ENCODE data around the gene STRIP2. TPM values are rescaled to one million over a fixed set of nuclear protein-coding genes. Genes with fewer than 3 reads are reported as not detected.
"Not testable (repeated sequence)": the region's sequence is repeated elsewhere in the genome, so short reads cannot be mapped to it uniquely, and the experiment has no call there.

Gene STRIP2
- polyA plus RNA-seq, 1 donor (not counting 4 experiments of a cell fraction or from before 2014, with no cell fraction given), result 12.5 TPM

GRCh38 chr7:129405527-129405926, 28.7 kb upstream of the STRIP2 start:
- dilution Hi-C loops (cut with MboI; ENCODE audit: extremely low pct_ligation_motif_present, low sequenced_read_pairs), result no loop called here
- H3K27ac ChIP-seq (ENCODE audit: control insufficient read depth, insufficient read depth, low read length), result no peak overlapping the region
- H3K4me3 ChIP-seq (ENCODE audit: control insufficient read depth in 2 of 3, extremely low read depth in 1 of 3, insufficient read depth in 2 of 3, low read depth in 1 of 3, low read length in 3 of 3), result no peak overlapping the region
- no peaks in the 10 kb centered on the region for H3K27me3 ChIP-seq (ENCODE audit: control insufficient read depth, extremely low read depth, insufficient read depth, low read length)
- no peaks in the 10 kb centered on the region for H4K20me1 ChIP-seq (ENCODE audit: control insufficient read depth, extremely low read depth, insufficient read depth, low read length)
- no peak overlapping the region for H2AFZ ChIP-seq (ENCODE audit: control insufficient read depth, low read length)
- no peak for FAIRE-seq
- no peaks in the 10 kb centered on the region for H3K4me1 ChIP-seq (ENCODE audit: control insufficient read depth, extremely low read depth, insufficient read depth, low read length)
- no peaks in the 10 kb centered on the region for H3K9me1 ChIP-seq (ENCODE audit: control insufficient read depth, extremely low read depth, insufficient read depth, low read length)
- H3K4me2 ChIP-seq (ENCODE audit: control insufficient read depth, extremely low read depth, insufficient read depth, low read depth, low read length), result no peak overlapping the region
- no peaks in the 10 kb centered on the region for H3K9me3 ChIP-seq (ENCODE audit: control insufficient read depth, low read depth, low read length)
- no peak for TF ChIP-seq CTCF (optimal IDR thresholded peaks at IDR 0.05 in 1 of 3, IDR thresholded peaks at IDR 0.05 in 1 of 3, conservative IDR thresholded peaks at IDR 0.05 in 1 of 3; ENCODE audit: extremely low read depth in 1 of 3, insufficient read depth in 2 of 3, low read length in 3 of 3)
- no peak for TF ChIP-seq EZH2 (IDR thresholded peaks at IDR 0.05; ENCODE audit: low read length)
- no peak overlapping the region for H3K9ac ChIP-seq (ENCODE audit: control insufficient read depth, extremely low read depth, insufficient read depth, low read length)
- peaks cover 3% of the 10 kb centered on the region in 2 experiments for H3K36me3 ChIP-seq (ENCODE audit: control insufficient read depth in 2 of 2, extremely low read depth in 1 of 2, insufficient read depth in 2 of 2, low read length in 2 of 2)
- no peak for DNase-seq (ENCODE audit: low read depth, low spot score)
- no peaks in the 10 kb centered on the region for H3K79me2 ChIP-seq (ENCODE audit: control insufficient read depth, insufficient read depth, low read length)

- H3K79me2 ChIP-seq (ENCODE audit: control insufficient read depth, insufficient read depth, low read length); H3K4me1 ChIP-seq (ENCODE audit: control insufficient read depth, extremely low read depth, insufficient read depth, low read length); H3K4me2 ChIP-seq (ENCODE audit: control insufficient read depth, extremely low read depth, insufficient read depth, low read depth, low read length); H3K9me1 ChIP-seq (ENCODE audit: control insufficient read depth, extremely low read depth, insufficient read depth, low read length); H3K27ac ChIP-seq (ENCODE audit: control insufficient read depth, insufficient read depth, low read length); H3K4me3 ChIP-seq (ENCODE audit: control insufficient read depth in 2 of 3, extremely low read depth in 1 of 3, insufficient read depth in 2 of 3, low read depth in 1 of 3, low read length in 3 of 3); H3K27me3 ChIP-seq (ENCODE audit: control insufficient read depth, extremely low read depth, insufficient read depth, low read length); DNase-seq (ENCODE audit: low read depth, low spot score); H2AFZ ChIP-seq (ENCODE audit: control insufficient read depth, low read length); H4K20me1 ChIP-seq (ENCODE audit: control insufficient read depth, extremely low read depth, insufficient read depth, low read length); H3K9me3 ChIP-seq (ENCODE audit: control insufficient read depth, low read depth, low read length); H3K9ac ChIP-seq (ENCODE audit: control insufficient read depth, extremely low read depth, insufficient read depth, low read length); H3K36me3 ChIP-seq (ENCODE audit: control insufficient read depth in 2 of 2, extremely low read depth in 1 of 2, insufficient read depth in 2 of 2, low read length in 2 of 2); dilution Hi-C loops (cut with MboI; ENCODE audit: extremely low pct_ligation_motif_present, low sequenced_read_pairs): not testable (repeated sequence)
- FAIRE-seq, result peak; percentile 70
Measured at GRCh38 chr7:129410238-129410637, 24.0 kb upstream of the STRIP2 start.

- Histone ChIP-seq H3K9ac (ENCODE audit: control insufficient read depth, extremely low read depth, insufficient read depth, low read length) (no peak overlapping the region), H3K4me2 (ENCODE audit: control insufficient read depth, extremely low read depth, insufficient read depth, low read depth, low read length) (no peak overlapping the region), H2AFZ (ENCODE audit: control insufficient read depth, low read length) (no peak overlapping the region), H3K79me2 (ENCODE audit: control insufficient read depth, insufficient read depth, low read length) (no peaks in the 10 kb centered on the region), H4K20me1 (ENCODE audit: control insufficient read depth, extremely low read depth, insufficient read depth, low read length) (no peaks in the 10 kb centered on the region), H3K9me3 (ENCODE audit: control insufficient read depth, low read depth, low read length) (no peaks in the 10 kb centered on the region), H3K27me3 (ENCODE audit: control insufficient read depth, extremely low read depth, insufficient read depth, low read length) (no peaks in the 10 kb centered on the region), H3K9me1 (ENCODE audit: control insufficient read depth, extremely low read depth, insufficient read depth, low read length) (no peaks in the 10 kb centered on the region), H3K27ac (ENCODE audit: control insufficient read depth, insufficient read depth, low read length) (no peak overlapping the region), H3K4me1 (ENCODE audit: control insufficient read depth, extremely low read depth, insufficient read depth, low read length) (no peaks in the 10 kb centered on the region), H3K4me3 (ENCODE audit: control insufficient read depth in 2 of 3, extremely low read depth in 1 of 3, insufficient read depth in 2 of 3, low read depth in 1 of 3, low read length in 3 of 3) (no peak overlapping the region), H3K36me3 (ENCODE audit: control insufficient read depth in 2 of 2, extremely low read depth in 1 of 2, insufficient read depth in 2 of 2, low read length in 2 of 2) (peaks cover 0 to 7% of the 10 kb centered on the region in 2 experiments)
- no peak for FAIRE-seq
- TF ChIP-seq CTCF (optimal IDR thresholded peaks at IDR 0.05 in 1 of 3, IDR thresholded peaks at IDR 0.05 in 1 of 3, conservative IDR thresholded peaks at IDR 0.05 in 1 of 3; ENCODE audit: extremely low read depth in 1 of 3, insufficient read depth in 2 of 3, low read length in 3 of 3) (no peak), EZH2 (IDR thresholded peaks at IDR 0.05; ENCODE audit: low read length) (no peak)
- dilution Hi-C loops (cut with MboI; ENCODE audit: extremely low pct_ligation_motif_present, low sequenced_read_pairs), result no loop called here
- DNase-seq (ENCODE audit: low read depth, low spot score), result no peak
Measured at GRCh38 chr7:129412501-129412900, 21.7 kb upstream of the STRIP2 start.
